Naive thymus-derived CD4-positive, alpha-beta T cell (primary cell): Measurements from ENCODE around the gene ABHD2. TPM values are rescaled to one million over a fixed set of nuclear protein-coding genes. Genes with fewer than 3 reads are reported as not detected.
"Not testable (repeated sequence)": the region's sequence is repeated elsewhere in the genome, so short reads cannot be mapped to it uniquely, and the experiment has no call there.

Source experiments
- ATAC-seq: fragments of 150-1000 bp; cut with Tn5 transposase; 2 replicates; pipeline ENCODE4 v1.10.0; 2021; ENCODE audit warnings: mild to moderate bottlenecking, moderate library complexity
- CTCF ChIA-PET: fragments of 350-600 bp; sonication (Branson Sonifier 250); formaldehyde crosslinking; loops from one replicate; lab custom pipeline; 2021; ENCODE audit warnings: antibody characterized with exemption; lab: Charles Lee
- POLR2A ChIA-PET: fragments of 350-600 bp; sonication (Branson Sonifier 250); formaldehyde crosslinking; loops from one replicate; lab custom pipeline; 2021; ENCODE audit warnings: antibody characterized with exemption, inconsistent platforms; lab: Charles Lee
- DNase-seq, 9 donors: peaks; one replicate each; pipeline versions ENCODE4 v3.0.0 to v3.0.0-alpha.2; 2020 to 2022; ENCODE audit warnings: mixed read lengths in 1 of 9
- H3K27ac ChIP-seq: one replicate; pipeline ENCODE4 v1.7.0; 2013; ENCODE audit warnings: mild to moderate bottlenecking, low read depth, low read length, moderate library complexity
- H3K27me3 ChIP-seq, 2 donors: one replicate each; pipeline ENCODE4 v1.7.0; 2013; ENCODE audit warnings: low read length in 2 of 2, mild to moderate bottlenecking in 2 of 2, moderate library complexity in 2 of 2; ENCODE audit not compliant: control insufficient read depth in 2 of 2, insufficient read depth in 2 of 2
- H3K36me3 ChIP-seq, 3 experiments: 1 replicate in 2 of 3; 2 replicates in 1 of 3; pipeline ENCODE4 v1.7.0; 2013; ENCODE audit warnings: low read length in 3 of 3, mild to moderate bottlenecking in 3 of 3, moderate library complexity in 1 of 3; ENCODE audit not compliant: insufficient read depth in 3 of 3, control insufficient read depth in 2 of 3
- H3K4me1 ChIP-seq, 2 donors: one replicate each; pipeline ENCODE4 v1.7.0; 2013; ENCODE audit warnings: low read length in 2 of 2, mild to moderate bottlenecking in 2 of 2, moderate library complexity in 1 of 2; ENCODE audit not compliant: control insufficient read depth in 2 of 2, insufficient read depth in 2 of 2
- H3K4me3 ChIP-seq: 2 replicates; pipeline ENCODE4 v1.7.0; 2013; ENCODE audit warnings: mild to moderate bottlenecking, low read length
- H3K9me3 ChIP-seq, 3 experiments: 1 replicate in 2 of 3; 2 replicates in 1 of 3; pipeline ENCODE4 v1.7.0; 2013; ENCODE audit warnings: low read length in 3 of 3; ENCODE audit not compliant: control insufficient read depth in 2 of 3
- H3K27ac Mint-ChIP-seq, 9 donors: one replicate each; pipeline ENCODE4 v1.8.0; 2020 to 2022; ENCODE audit warnings: mixed read lengths in 9 of 9, mild to moderate bottlenecking in 8 of 9, moderate library complexity in 5 of 9, inconsistent platforms in 2 of 9
- H3K27me3 Mint-ChIP-seq, 5 donors: one replicate each; pipeline ENCODE4 v1.8.0; 2021 to 2022; ENCODE audit warnings: mixed read lengths in 5 of 5, mild to moderate bottlenecking in 1 of 5
- H3K36me3 Mint-ChIP-seq, 5 donors: one replicate each; pipeline ENCODE4 v1.8.0; 2020 to 2022; ENCODE audit warnings: mixed read lengths in 5 of 5, mild to moderate bottlenecking in 3 of 5, inconsistent platforms in 1 of 5
- H3K4me1 Mint-ChIP-seq, 7 donors: one replicate each; pipeline ENCODE4 v1.8.0; 2020 to 2022; ENCODE audit warnings: mixed read lengths in 7 of 7, mild to moderate bottlenecking in 3 of 7, inconsistent platforms in 1 of 7
- H3K4me3 Mint-ChIP-seq, 10 donors: one replicate each; pipeline ENCODE4 v1.8.0; 2020 to 2022; ENCODE audit warnings: mild to moderate bottlenecking in 10 of 10, mixed read lengths in 10 of 10, moderate library complexity in 6 of 10, inconsistent platforms in 2 of 10
- H3K9me3 Mint-ChIP-seq, 11 donors: one replicate each; pipeline ENCODE4 v1.8.0; 2020 to 2022; ENCODE audit warnings: mixed read lengths in 11 of 11, mild to moderate bottlenecking in 4 of 11, inconsistent platforms in 1 of 11, moderate library complexity in 1 of 11
- intact Hi-C, 2 donors: fragments of 100-400 bp; cut with micrococcal nuclease; formaldehyde crosslinking; loops; one replicate each; pipeline ENCODE4 v1.15.1; 2023
- polyA plus RNA-seq, 2 donors: library from polyadenylated mRNA; unstranded; fragments of 300-500 nt; fragmentation: Illumina TruSeq; gene quantifications; one replicate each; pipeline ENCODE4 v1.2.3, GENCODE V29; 2021
- total RNA-seq, 6 experiments: library from RNA in 5 of 6; stranded (reverse) in 5 of 6; gene quantifications; 1 replicate in 5 of 6; 2 replicates in 1 of 6; pipeline ENCODE4 v1.2.3 and lab custom pipeline; 2021 to 2026

The ABHD2 gene
- total and polyA plus RNA-seq, 7 experiments from 2014 or later: 19.4 to 85.0 (median 63.6) TPM

- H3K4me3 ChIP-seq, POLR2A ChIA-PET, H3K9me3 Mint-ChIP-seq, H3K27me3 ChIP-seq, ATAC-seq, H3K36me3 ChIP-seq, H3K27ac Mint-ChIP-seq, H3K27me3 Mint-ChIP-seq, H3K27ac ChIP-seq, intact Hi-C loops, DNase-seq, H3K9me3 ChIP-seq: not testable (repeated sequence)
- peaks cover 9 to 60% (median 20%) of the 10 kb centered on the region in 5 donors for H3K36me3 Mint-ChIP-seq
- CTCF ChIA-PET: interaction anchor here (0.6 kb wide), 1 partner anchor 78 kb away, joined by 7 read pairs; no protein-coding TSS in a partner anchor
- peak overlapping the region in 1 of 10 donors; percentile 46 for H3K4me3 Mint-ChIP-seq
- peaks cover 36 to 70% (median 43%) of the 10 kb centered on the region in 7 donors for H3K4me1 Mint-ChIP-seq
- peaks cover 7 to 17% of the 10 kb centered on the region in 2 donors for H3K4me1 ChIP-seq
Observed at GRCh38 chr15:89135387-89136077, 47.3 kb downstream of the ABHD2 start.

- Histone ChIP-seq H3K9me3 (no peaks in the 10 kb centered on the region), H3K4me1 (peaks cover 7 to 17% of the 10 kb centered on the region in 2 donors), H3K4me3 (no peak overlapping the region), H3K27me3 (no peaks in the 10 kb centered on the region), H3K27ac (no peak overlapping the region), H3K36me3 (peaks cover 5 to 12% (median 5%) of the 10 kb centered on the region in 3 experiments)
- ChIA-PET CTCF (interaction anchor here (0.6 kb wide), 1 partner anchor 79 kb away, joined by 7 read pairs; no protein-coding TSS in a partner anchor), POLR2A (no interaction called here)
- Mint-ChIP-seq H3K9me3 (peaks cover 0 to 1% (median 0%) of the 10 kb centered on the region in 11 donors), H3K4me3 (peak overlapping the region in 2 of 10 donors; percentile 5 to 49), H3K27ac (peak overlapping the region in 6 of 9 donors; percentile 31 to 88 (median 52)), H3K36me3 (peaks cover 4 to 57% (median 16%) of the 10 kb centered on the region in 5 donors), H3K4me1 (peaks cover 34 to 67% (median 40%) of the 10 kb centered on the region in 7 donors), H3K27me3 (no peaks in the 10 kb centered on the region)
- intact Hi-C loops: no loop called here
- no peak for DNase-seq
- ATAC-seq: no peak
Observed at GRCh38 chr15:89136078-89136806, 48.0 kb downstream of the ABHD2 start.

GRCh38 chr15:89136818-89137772 lies 48.8 kb downstream of the ABHD2 start:
- Mint-ChIP-seq H3K27me3 (no peaks in the 10 kb centered on the region), H3K9me3 (peaks cover 0 to 1% (median 0%) of the 10 kb centered on the region in 11 donors), H3K27ac (peak overlapping the region in 7 of 9 donors; percentile 9 to 73 (median 50)), H3K4me3 (peak overlapping the region in 3 of 10 donors; percentile 5 to 49 (median 38)), H3K36me3 (peaks cover 4 to 55% (median 15%) of the 10 kb centered on the region in 5 donors), H3K4me1 (peaks cover 30 to 59% (median 38%) of the 10 kb centered on the region in 7 donors)
- Histone ChIP-seq H3K4me3 (no peak overlapping the region), H3K27ac (no peak overlapping the region), H3K36me3 (peaks cover 3 to 12% (median 5%) of the 10 kb centered on the region in 3 experiments), H3K9me3 (no peaks in the 10 kb centered on the region), H3K27me3 (no peaks in the 10 kb centered on the region), H3K4me1 (peaks cover 7 to 17% of the 10 kb centered on the region in 2 donors)
- ChIA-PET CTCF (no interaction called here), POLR2A (interaction anchor here (0.6 kb wide), 1 partner anchor 214 kb away, joined by 3 read pairs; no protein-coding TSS in a partner anchor)
- DNase-seq (peak in 2 of 9 donors; percentile 1 to 6), ATAC-seq (peak; percentile 56)
- intact Hi-C loops: no loop called here

GRCh38 chr15:89137926-89138325 lies 49.7 kb downstream of the ABHD2 start:
- Histone ChIP-seq H3K36me3 (peaks cover 3 to 12% (median 5%) of the 10 kb centered on the region in 3 experiments), H3K4me3 (no peak overlapping the region), H3K9me3 (no peaks in the 10 kb centered on the region), H3K4me1 (peaks cover 1 to 11% of the 10 kb centered on the region in 2 donors), H3K27me3 (no peaks in the 10 kb centered on the region), H3K27ac (no peak overlapping the region)
- peaks cover 28 to 51% (median 34%) of the 10 kb centered on the region in 7 donors for H3K4me1 Mint-ChIP-seq
- peak overlapping the region in 1 of 9 donors; percentile 54 for H3K27ac Mint-ChIP-seq
- no peak for ATAC-seq
- H3K27me3 Mint-ChIP-seq: no peaks in the 10 kb centered on the region
- peaks cover 0 to 1% (median 0%) of the 10 kb centered on the region in 11 donors for H3K9me3 Mint-ChIP-seq
- ChIA-PET POLR2A (interaction anchor here (0.6 kb wide), 2 partner anchors 30 to 213 kb away, joined by 3 read pairs; no protein-coding TSS in a partner anchor), CTCF (interaction anchor here (0.7 kb wide), 1 partner anchor 9 kb away, joined by 3 read pairs; no protein-coding TSS in a partner anchor)
- intact Hi-C loops: no loop called here
- no peak for DNase-seq
- peaks cover 4 to 62% (median 15%) of the 10 kb centered on the region in 5 donors for H3K36me3 Mint-ChIP-seq
- no peak overlapping the region for H3K4me3 Mint-ChIP-seq

- Mint-ChIP-seq H3K36me3 (peaks cover 4 to 62% (median 14%) of the 10 kb centered on the region in 5 donors), H3K27ac (no peak overlapping the region), H3K4me3 (no peak overlapping the region), H3K27me3 (no peaks in the 10 kb centered on the region), H3K9me3 (peaks cover 0 to 1% (median 0%) of the 10 kb centered on the region in 11 donors), H3K4me1 (peaks cover 24 to 45% (median 29%) of the 10 kb centered on the region in 7 donors)
- POLR2A ChIA-PET: no interaction called here
- Histone ChIP-seq H3K27me3 (no peaks in the 10 kb centered on the region), H3K27ac (no peak overlapping the region), H3K9me3 (no peaks in the 10 kb centered on the region), H3K36me3 (peaks cover 3 to 12% (median 5%) of the 10 kb centered on the region in 3 experiments), H3K4me3 (no peak overlapping the region), H3K4me1 (peaks cover 8 to 9% of the 10 kb centered on the region in 2 donors)
- ATAC-seq (no peak), DNase-seq (no peak)
- CTCF ChIA-PET: no interaction called here
- intact Hi-C loops: no loop called here
Observed at GRCh38 chr15:89138999-89139612, 50.9 kb downstream of the ABHD2 start.
